IPS-NIHi7 (cell line): ENCODE measurements around the gene LBR.
A peak's percentile ranks its signal among the peaks of the same experiment; 100 is the strongest.
"Not testable (repeated sequence)": the region's sequence is repeated elsewhere in the genome, so short reads cannot be mapped to it uniquely, and the experiment has no call there.

Experiments
- DNase-seq: peaks from one replicate; pipeline ENCODE4 v3.0.0; 2012; ENCODE audit warnings: mixed read lengths; ENCODE audit errors: extremely low spot score

The LBR gene

DNA sequence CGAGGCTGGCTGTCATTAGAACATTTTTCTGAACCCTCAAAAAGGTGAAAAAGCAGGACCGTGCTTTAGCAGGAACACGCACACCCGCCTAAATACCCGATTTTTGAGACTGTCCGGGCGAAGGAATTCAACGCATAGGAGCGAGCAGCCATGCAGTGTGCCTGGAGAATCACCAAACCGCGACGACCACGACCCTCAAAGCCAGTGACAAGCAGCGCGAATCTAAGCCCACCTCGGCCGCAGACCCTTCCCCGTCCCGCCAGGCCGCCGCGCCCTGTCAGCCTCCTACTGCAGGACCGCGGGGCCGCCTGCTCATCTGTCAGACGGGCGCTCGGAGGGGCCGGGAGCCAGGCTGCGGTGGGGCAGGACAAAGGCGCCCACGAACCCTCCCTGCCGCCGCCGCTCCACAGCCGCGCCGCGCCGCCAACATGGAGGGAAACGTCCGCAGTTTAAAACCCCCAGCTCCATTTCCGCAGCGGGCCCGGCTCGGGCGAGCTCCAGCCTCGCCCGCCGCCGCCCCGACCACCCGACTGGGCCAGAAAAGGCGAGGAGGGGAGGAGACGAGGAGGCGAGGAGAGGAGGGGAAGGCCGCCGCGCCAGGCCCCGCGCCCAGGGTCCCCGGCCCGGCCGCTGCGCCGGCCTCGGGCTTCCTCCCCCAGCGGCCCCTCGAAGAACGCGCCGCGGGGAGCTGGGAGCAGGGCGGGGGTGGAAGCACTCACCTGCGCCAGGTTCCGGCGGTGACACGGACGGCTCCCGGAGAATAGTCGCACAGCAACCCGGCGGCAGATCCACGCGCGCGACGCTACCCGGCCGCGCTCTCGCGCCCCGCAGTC, at the start of gene LBR:
LBR (minus strand) TSS at position 804 of the 833 bp plus-strand sequence. CDS start 3,963 bp downstream, outside the sequence.
- peak; percentile 65 for DNase-seq

DNA sequence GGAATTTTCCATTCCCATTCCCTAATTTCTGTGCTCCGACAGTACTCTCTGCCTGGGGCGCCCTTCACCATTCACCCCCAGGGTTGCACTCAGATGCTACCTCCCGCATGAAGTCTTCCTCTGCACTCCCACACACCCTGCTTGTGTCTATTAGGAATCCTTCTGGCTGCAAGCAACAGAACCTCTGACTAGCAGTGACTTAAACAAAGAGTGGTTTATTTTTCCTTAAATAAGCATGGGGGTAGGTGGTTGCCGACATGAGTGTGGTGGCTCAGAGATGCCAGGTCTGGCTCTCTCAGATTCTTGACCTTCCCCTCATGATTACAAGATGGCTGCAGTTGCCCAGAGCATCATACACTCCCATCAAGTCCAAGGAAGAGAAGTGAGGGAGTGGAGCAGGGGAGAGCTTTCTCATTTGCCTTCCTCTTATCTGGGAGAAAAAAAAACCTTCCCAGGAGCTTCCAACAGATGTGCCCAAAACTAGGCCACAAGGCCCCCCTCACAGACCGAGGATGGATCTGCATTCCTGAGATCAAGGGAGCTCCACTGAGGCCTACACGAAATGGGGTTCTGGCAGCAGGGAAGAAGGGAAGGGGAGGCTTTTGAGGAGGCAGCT, 49.6 kb upstream of the LBR start:
- no peak for DNase-seq

DNA sequence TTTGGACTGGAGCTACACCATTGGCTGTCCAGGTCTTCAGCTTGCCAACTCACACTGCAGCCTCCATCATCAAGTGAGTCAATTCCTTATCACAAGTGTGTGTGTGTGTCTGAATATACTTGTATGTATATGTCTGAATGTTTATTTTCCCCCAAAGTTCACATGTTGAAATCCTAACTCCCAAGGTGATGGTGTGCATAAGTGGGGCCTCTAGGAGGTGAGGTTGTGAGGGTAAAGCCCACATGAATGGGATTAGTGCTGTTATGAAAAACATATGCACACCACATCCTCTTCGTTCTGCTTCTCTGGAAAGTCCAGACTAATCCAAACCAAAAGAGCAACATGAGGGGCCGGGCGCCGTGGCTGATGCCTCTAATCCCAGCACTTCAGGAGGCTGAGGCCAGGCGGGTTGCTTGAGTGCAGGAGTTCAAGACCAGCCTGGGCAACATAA, 48.7 kb upstream of the LBR start:
- DNase-seq = no peak

DNA sequence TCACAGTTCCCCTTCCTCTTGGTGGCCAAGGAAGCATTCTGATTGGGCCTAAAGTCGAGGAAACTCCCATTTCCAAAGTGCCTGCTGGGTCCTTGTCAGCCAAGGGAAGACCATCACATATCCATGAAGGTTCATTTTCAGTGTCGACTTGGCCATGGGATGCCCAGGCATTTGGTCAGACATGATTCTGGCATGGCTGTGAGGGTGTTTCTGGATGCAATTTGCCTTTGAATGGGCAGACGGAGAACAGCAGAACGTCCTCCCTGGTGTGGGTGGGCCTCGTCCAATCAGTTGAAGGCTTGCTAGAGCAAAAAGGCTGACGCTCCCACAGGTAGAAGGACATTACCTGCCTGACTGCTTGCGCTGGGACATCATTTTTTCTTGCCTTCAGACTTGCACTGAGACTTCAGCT, 48.3 kb upstream of the LBR start:
- DNase-seq = no peak

DNA sequence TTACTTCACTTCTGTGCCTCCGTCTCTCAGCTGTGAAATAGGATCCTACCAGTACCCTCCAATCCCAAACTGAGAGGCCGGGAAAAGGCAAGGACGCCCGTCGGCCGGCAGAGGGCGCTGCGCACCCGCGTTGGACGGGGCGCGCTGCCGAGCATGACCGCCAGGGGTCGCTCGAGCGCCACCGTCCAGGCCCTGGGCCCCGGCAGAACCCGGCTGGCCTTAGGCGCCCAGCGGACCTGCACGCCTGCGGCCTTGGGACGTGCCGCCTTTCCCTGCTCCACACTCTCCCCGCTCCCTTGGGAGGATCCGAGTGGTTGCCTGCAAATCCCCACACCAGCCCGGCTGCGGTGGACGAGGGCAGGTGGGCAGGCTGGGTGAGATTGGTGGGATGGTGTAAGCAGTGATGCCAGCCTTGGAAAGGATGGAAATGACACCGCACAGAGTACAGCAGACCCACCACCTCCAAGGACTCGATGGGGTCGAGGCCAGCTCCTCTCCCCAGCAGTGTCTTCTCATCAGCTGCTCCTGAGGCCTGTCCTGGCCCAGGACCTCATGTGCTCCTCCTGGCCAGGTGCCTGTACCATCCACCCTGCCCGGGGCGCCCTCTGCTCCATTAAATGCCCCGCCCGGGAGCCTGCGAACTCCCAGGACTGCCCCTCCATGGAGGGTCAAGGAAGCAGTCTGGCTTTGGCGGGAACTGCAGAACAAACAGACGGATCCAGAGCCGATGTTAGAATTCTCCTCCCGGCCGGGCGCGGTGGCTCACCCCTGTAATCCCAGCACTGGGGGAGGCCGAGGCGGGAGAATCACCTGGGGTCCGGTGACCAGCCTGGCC, 47.4 kb upstream of the LBR start:
- DNase-seq = peak; percentile 91

DNA sequence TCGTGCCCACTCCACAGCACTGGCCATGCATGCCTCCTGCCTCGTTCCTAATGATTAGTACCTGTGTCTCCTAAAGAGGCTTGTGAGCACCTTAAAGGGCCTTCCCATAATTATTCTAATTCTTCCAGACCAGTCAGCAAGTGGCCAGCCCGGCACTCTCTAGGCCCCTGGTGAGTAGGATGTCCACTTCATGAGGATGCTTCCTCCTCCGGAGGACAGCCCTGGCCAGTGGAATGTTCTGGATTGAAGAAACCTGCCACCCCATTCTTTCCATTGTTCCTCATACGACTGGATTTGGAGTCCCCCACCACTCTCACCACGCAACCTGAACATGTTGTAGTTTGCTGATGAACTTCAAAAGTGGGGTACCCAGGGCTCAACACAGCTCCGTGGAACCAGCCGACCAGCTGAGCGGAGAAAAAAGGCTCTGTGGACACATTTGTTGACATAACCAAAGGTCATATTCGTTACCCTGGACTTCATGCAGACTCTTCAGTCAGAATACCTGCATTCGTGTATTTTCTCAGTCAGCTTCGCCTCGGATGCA, 46.7 kb upstream of the LBR start:
- DNase-seq = no peak

DNA sequence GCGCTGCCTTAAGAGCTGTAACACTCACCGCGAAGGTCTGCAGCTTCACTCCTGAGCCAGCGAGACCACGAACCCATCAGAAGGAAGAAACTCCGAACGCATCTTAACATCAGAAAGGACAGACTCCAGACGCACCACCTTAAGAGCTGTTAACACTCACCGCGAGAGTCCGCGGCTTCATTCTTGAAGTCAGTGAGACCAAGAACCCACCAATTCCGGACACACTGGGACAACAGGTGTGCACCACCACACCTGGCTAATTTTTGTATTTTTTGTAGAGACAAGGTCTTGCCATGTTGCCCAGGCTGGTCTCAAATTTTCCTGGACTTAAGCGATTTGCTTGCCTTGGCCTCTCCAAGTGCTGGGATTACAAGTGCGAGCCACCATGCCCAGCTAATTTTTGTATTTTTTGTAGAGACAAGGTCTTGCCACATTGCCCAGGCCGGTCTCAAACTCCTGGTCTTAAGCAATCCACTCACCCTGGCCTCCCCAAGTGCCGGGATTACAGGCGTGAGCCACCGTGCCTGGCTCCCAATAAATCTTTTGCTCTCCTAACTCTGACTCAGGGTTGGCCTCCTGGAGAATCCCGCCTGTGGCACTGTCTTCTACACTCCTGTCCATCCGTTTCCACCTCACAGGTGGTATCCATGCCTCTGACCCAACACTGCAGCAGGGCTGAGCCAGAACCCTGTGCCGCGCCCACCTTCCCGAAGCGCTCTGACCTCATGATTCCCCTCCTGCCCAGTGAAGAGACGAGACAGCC, 46.0 kb upstream of the LBR start:
- not testable (repeated sequence) for DNase-seq

DNA sequence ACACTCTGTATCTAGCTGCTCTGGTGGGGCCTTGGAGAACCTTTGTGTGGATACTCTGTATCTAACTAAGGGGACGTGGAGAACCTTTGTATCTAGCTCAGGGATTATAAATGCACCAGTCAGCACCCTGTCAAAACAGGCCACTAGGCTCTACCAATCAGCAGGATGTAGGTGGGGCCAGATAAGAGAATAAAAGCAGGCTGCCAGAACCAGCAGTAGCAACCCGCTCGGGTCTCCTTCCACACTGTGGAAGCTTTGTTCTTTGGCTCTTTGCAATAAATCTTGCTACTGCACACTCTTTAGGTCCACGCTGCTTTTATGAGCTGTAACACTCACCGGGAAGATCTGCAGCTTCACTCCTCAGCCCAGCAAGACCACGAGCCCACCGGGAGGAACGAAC, 45.4 kb upstream of the LBR start:
- not testable (repeated sequence) for DNase-seq

DNA sequence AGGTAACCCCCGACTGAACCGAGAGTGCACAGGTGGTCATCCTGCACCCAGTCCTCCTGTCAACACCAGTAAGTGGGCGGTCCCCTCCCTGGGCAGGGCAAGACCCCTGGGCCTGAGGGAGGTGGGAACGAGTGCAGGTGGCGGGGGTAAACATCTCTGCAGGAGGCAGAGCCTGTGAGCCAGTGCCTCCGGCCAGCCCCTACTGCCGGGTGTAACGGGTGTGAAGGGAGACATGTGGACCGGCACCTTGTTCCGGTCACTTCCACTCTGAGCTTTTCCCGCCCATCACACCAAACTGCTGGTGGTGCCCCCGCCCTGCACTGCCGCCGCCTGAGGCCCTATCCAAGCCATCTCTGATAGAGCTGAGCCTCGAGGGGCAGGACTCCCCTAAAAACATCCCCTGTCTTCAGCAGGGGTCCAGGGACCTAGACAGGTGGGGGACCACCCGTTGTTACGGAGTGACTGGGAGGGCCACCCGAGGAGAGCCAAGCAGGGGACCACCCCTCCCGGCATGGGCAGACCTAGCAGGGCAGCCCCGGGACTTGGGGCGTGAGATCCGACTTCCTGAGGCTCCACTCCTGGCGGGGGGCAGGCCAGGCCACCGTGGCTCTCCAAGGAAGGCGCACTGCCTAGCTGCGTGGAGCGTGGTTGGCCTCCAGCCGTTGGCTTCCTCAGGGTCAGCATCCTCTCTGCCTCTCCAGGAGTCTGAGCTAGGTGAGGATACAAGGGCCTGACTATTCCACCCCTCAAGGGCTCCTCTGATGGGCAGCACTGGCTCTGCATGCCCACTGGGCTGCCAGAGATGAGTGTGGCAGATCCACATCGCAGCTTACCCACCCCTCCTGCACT, 43.8 kb upstream of the LBR start:
- DNase-seq = no peak

DNA sequence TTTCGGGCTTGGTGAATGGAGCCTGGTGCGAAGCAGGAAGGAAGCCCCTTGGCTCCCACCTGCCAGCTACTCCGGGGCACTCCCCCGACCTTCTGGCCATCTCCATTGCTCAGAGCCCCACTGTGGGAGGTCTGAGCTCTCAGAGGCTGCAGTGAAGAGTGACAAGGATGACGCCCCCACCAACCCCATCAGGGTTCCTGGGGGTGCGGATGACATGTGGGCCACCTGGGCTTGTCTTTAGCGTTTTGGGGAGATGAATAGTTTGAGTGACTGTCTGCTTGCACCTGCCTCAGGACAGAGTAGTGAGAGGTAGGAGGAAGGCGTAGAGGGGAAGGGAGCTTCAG, 43.2 kb upstream of the LBR start:
- DNase-seq = no peak

DNA sequence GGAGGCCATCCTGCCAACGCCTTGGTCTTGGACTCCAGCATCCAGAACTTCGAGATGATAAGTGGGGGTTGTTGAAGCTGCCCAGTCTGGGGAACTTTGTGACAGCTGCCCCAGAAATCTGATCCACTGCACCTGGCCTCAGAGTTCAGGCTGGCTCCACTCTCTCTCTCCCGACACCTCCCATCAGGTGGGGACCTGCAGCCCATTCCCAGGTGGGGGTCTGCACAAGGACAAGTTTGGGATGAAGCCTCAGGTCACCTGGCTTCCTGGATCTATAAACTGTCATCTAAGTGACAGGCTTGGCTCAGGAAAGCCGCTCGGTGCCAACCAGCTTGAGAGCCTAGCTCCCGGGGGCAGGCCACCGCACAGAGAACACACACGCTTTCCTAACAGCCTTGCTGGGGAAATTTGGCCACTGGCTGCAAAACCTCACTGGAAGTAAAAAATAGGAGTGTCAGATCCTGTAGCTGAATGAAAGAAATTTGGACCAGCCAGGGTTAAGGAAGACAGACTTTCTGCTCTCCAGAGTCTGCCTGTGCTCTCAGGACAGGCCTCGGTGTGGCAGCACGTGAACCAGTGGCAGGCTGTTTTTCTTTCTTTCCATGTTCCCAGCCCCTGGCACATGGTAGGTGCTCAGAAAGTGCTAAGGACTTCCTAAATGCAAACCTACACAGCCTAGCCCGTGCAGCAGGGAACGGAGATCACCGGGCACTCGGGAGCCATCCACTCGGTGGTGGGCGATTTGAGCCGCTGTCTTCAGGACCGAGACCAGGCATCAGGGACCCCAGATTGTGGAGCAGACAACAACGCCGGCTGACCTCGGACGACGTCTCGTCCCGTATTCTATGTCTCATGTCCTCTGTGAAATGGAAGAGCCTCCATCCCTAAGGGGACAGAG, 42.6 kb upstream of the LBR start:
- DNase-seq = no peak

DNA sequence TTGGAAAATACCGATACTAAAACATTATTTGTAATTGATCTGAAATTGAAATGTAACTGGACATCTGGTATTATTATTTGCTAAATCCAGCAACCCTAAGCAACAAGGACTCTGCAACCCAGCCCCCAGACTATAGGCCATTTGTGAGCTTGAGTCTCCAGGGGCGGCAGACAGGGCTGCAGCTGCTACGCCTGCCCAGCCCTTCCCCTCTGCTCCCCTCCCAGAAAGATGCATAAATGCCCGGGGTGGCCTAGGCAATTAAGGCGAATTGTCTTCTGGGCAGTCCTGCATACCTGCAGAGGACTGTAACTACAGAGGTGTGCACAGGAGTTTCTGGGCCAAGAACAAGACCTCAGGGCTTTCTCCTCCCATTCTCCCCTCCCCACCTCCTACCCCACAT, 41.2 kb upstream of the LBR start:
- DNase-seq = no peak

DNA sequence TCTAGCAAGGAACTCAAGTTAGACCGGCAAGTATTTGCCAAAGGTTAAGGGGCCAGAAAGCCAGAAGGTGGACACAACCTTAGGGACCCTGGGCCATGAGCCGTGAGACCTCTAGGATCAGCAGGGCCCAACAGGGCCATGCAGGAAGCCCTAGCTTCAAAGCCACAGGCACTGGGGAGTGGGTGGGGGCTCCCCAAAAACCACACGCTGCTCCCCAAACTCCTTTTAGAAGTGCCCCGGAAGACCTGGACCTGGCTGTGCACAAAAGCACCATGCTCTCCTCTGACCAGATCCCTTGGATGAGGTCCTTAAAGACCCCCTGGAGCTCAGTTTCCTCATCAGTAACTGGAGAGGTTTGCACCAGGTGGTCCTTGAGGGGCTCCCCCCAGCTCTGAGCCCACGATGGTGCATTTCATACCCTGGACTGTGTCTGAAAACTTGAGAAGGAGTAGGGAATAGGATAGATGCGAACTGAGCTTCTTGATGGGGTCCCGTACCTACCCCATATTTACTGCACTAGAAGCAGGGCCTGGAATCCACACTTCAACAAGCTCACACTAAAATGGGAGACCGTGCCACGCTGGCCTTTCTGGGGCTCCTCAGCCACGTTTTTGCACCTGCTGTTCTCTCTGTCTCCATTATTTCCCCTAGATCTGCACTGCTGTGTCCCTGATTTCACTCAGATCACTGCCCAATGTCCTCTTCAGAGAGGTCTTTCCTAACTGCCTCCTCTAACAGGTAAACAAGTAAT, 40.6 kb upstream of the LBR start:
- DNase-seq = no peak

DNA sequence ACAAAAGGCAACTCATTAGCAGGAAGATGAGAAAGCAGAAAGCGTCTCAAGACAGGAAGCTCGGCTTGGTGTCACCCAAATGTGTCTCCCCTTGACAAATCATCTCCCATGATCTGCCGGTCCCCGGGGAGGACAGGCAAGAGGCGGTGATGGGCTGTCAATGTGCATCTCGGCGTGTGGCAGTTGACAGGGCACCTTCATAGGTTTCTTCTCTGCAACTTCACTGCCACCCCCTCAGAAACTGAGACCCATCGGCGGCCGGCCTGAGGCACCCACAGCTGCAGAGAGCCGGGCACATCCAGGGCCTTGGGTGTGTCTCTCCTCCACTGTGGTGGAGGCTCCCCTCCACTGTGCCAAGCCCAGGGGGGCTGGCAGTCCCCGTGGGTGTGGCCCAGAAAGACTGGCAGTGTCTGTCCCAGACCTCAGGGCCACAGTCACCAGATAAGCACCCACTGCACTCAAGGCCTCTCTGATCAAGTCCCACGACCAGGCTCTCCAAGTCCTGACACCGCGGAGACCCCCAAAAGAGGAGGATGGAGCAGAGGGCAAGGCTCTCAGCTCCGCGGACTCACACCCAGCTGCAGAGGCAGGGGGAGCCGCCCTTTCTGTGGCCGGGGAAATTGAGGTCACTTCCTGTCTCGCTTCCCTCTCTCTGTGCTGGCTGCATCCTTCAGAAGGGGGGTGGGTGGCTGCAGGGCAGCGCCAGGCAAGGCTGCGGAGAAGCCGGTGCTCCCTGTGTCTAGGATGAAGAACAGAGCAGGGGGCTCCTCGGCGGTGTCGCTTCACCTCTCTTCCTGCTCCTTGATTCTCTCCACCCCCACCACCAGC, 39.6 kb upstream of the LBR start:
- no peak for DNase-seq

DNA sequence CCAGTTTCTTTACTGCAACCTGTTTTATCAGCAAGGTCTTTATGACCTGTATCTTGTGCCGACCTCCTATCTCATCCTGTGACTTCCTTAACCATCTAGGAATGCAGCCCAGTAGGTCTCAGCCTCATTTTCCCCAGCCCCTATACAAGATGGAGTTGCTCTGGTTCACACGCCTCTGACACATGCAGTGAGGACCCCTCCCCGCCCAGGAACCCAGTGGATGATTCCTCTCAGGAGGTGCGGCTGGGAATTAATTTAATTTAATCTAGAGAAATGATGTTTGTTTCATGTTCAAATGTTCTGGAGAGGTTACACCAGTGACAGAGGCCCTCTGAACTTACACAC, 39.0 kb upstream of the LBR start:
- no peak for DNase-seq

DNA sequence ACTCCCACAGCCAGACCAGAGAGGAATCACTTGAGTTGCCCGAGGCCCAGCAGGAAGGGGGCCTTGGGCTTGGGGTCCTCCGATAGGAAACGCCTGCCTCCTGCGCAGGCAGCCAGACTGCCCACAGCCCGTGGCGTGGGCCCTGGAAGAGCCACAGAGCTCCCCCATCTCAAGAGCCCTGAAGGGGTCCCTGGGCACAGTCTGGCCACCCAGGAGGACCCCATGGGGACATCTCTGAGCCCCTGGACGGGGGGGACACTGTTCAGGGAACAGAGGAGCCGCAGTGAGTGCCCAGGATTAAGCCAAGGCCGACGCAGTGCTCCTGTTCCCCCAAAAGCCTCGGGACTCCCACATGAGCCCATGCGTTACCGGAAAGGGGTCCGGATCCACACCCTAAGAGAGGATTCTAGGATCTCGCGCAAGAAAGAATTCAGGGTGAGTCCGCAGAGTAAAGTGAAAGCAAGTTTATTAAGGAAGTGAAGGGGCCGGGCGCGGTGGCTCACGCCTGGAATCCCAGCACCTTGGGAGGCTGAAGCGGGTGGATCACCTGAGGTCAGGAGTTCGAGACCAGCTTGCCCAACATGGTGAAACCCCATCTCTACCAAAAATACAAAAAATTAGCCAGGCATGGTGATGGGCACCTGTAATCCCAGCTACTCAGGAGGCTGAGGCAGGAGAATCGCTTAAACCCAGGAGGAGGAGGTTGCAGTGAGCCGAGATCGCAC, 38.1 kb upstream of the LBR start:
- no peak for DNase-seq
